GM13976 (cell line): ENCODE results near the gene THAP4.

Source experiments
- DNase-seq: peaks from one replicate; pipeline ENCODE4 v3.0.0; 2012; ENCODE audit warnings: low spot score
- CTCF ChIP-seq: IDR thresholded peaks from 2 replicates; pipeline ENCODE4 v1.5.1; 2012; ENCODE audit warnings: borderline replicate concordance, mild to moderate bottlenecking; ENCODE audit not compliant: insufficient read depth; ENCODE audit errors: extremely low read depth, missing control alignments, control extremely low read depth
- in situ Hi-C: fragments of 300-500 bp; cut with MboI; formaldehyde crosslinking; loops from one replicate; pipeline ENCODE4 v1.12.0; 2022; ENCODE audit warnings: low sequenced_read_pairs, mixed read lengths, inconsistent platforms; ENCODE audit not compliant: unreplicated experiment

THAP4 gene

GRCh38 chr2:241619597-241620418, 17.1 kb downstream of the THAP4 start:
- in situ Hi-C loops: no loop called here
- no peak for TF ChIP-seq CTCF
- DNase-seq: no peak

GRCh38 chr2:241618829-241619228, 18.1 kb downstream of the THAP4 start:
- in situ Hi-C loops: no loop called here
- no peak for TF ChIP-seq CTCF

GRCh38 chr2:241618296-241618805, 18.6 kb downstream of the THAP4 start:
- no peak for TF ChIP-seq CTCF
- in situ Hi-C loops: no loop called here
- DNase-seq: no peak

More at GRCh38 chr2:241618829-241619228, 18.1 kb downstream of the THAP4 start:
- DNase-seq: no peak

- TF ChIP-seq CTCF: no peak
- in situ Hi-C loops: no loop called here
- peak; percentile 71 for DNase-seq
Observed at GRCh38 chr2:241617431-241618154, 19.4 kb downstream of the THAP4 start.

- in situ Hi-C loops: no loop called here
- no peak for TF ChIP-seq CTCF
- no peak for DNase-seq
Observed at GRCh38 chr2:241616168-241617125, 20.5 kb downstream of the THAP4 start.

GRCh38 chr2:241615522-241616052, 21.4 kb downstream of the THAP4 start:
- TF ChIP-seq CTCF: no peak
- in situ Hi-C loops: no loop called here
- DNase-seq: no peak
